Mucosa of descending colon (tissue), 3 donors: Measurements from ENCODE around the gene ACVR1B. TPM values are rescaled to one million over a fixed set of nuclear protein-coding genes. Genes with fewer than 3 reads are reported as not detected.
A peak's percentile ranks its signal among the peaks of the same experiment; 100 is the strongest.

Experiments
- ATAC-seq: fragments of 200-7000 bp; cut with Tn5 transposase; one replicate; pipeline ENCODE4 v1.9.1; 2020; ENCODE audit warnings: mild to moderate bottlenecking, moderate library complexity
- DNase-seq, 3 donors: peaks; one replicate each; pipeline ENCODE4 v3.0.0-alpha.2; 2020
- H3K36me3 ChIP-seq: fragments of 200-600 bp; one replicate; pipeline ENCODE4 v1.8.0; 2021; ENCODE audit warnings: low read depth, mild to moderate bottlenecking
- H3K4me1 ChIP-seq: fragments of 200-600 bp; one replicate; pipeline ENCODE4 v1.8.0; 2021; ENCODE audit warnings: low read depth, mild to moderate bottlenecking
- H3K4me3 ChIP-seq: fragments of 200-600 bp; one replicate; pipeline ENCODE4 v1.8.0; 2021; ENCODE audit warnings: mild to moderate bottlenecking
- H3K9me3 ChIP-seq: fragments of 200-600 bp; one replicate; pipeline ENCODE4 v1.8.0; 2021; ENCODE audit warnings: mild to moderate bottlenecking
- CTCF ChIP-seq: fragments of 200-600 bp; IDR thresholded peaks from one replicate; pipeline ENCODE4 v1.8.0; 2022; ENCODE audit warnings: antibody characterized with exemption, mild to moderate bottlenecking
- intact Hi-C, 2 donors: fragments of 100-400 bp; cut with DNase I in 1 of 2; cut with micrococcal nuclease in 1 of 2; formaldehyde crosslinking; loops; one replicate each; pipeline versions ENCODE4 v1.11.0 to v1.11.1; 2022; cut with DNase I, micrococcal nuclease
- total RNA-seq, 3 donors: library from RNA; stranded (reverse); fragmentation: NEBNext Ultra II Directional in 2 of 3; extraction: Animal tissue kit (Norgen Biotek cat#: 25700) in 2 of 3; gene quantifications; one replicate each; pipeline versions ENCODE4 v1.2.1 to v1.2.4, GENCODE V29; 2021 to 2023
- donor health status: DM: no; HTN: no; CAD: no; lungs with moderate emphysema.
- donor health status: DM: no; HTN: no; CAD: no.
- donor health status: DM: no; HTN: yes; CAD: no.

The ACVR1B gene
- total RNA-seq, 3 donors from 2014 or later: 42.4 to 95.7 (median 77.3) TPM

GRCh38 chr12:51907083-51907855 lies 44.2 kb upstream of the ACVR1B start, which contains the start of gene ACVRL1:
Gene ACVRL1 (plus strand): TSS chr12:51907504. CDS start chr12:51912475, 4,971 bp downstream.
- H3K9me3 ChIP-seq: no peaks in the 10 kb centered on the region
- H3K36me3 ChIP-seq: no peaks in the 10 kb centered on the region
- intact Hi-C loops: no loop called here
- ATAC-seq (peak; percentile 71), DNase-seq (peak in 2 of 3 donors; percentile 64 to 73)
- H3K4me1 ChIP-seq: peaks cover 38% of the 10 kb centered on the region
- H3K4me3 ChIP-seq: peak within 1 kb of the TSS; percentile 57
- no peak for TF ChIP-seq CTCF

- peaks cover 41% of the 10 kb centered on the region for H3K4me1 ChIP-seq
- no peaks in the 10 kb centered on the region for H3K9me3 ChIP-seq
- H3K36me3 ChIP-seq: no peaks in the 10 kb centered on the region
- TF ChIP-seq CTCF: no peak
- H3K4me3 ChIP-seq: peak overlapping the region; percentile 57
- DNase-seq (no peak), ATAC-seq (peak; percentile 20)
- intact Hi-C loops: no loop called here
These were observed 43.6 kb upstream of the ACVR1B start for GRCh38 chr12:51907856-51908425.

- Histone ChIP-seq H3K4me3 (no peak overlapping the region), H3K4me1 (peaks cover 41% of the 10 kb centered on the region), H3K36me3 (no peaks in the 10 kb centered on the region), H3K9me3 (no peaks in the 10 kb centered on the region)
- TF ChIP-seq CTCF: no peak
- intact Hi-C loops: no loop called here
- no peak for ATAC-seq
- no peak for DNase-seq
These were observed 42.5 kb upstream of the ACVR1B start for GRCh38 chr12:51908876-51909592.

- Histone ChIP-seq H3K4me3 (no peak overlapping the region), H3K4me1 (peaks cover 41% of the 10 kb centered on the region), H3K36me3 (no peaks in the 10 kb centered on the region), H3K9me3 (no peaks in the 10 kb centered on the region)
- ATAC-seq (no peak), DNase-seq (no peak)
- intact Hi-C loops: no loop called here
- no peak for TF ChIP-seq CTCF
These were observed 41.3 kb upstream of the ACVR1B start for GRCh38 chr12:51910168-51910567.

- no peak for DNase-seq
- H3K9me3 ChIP-seq: no peaks in the 10 kb centered on the region
- intact Hi-C loops: no loop called here
- no peaks in the 10 kb centered on the region for H3K36me3 ChIP-seq
- no peak for TF ChIP-seq CTCF
- ATAC-seq: no peak
- H3K4me3 ChIP-seq: no peak overlapping the region
- H3K4me1 ChIP-seq: peaks cover 36% of the 10 kb centered on the region
These were observed 40.8 kb upstream of the ACVR1B start for GRCh38 chr12:51910691-51911090.
